Measurements from ENCODE around the gene TMPRSS6.

Gene TMPRSS6

GRCh38 chr22:37063431-37064420 is 45.8 kb downstream of the TMPRSS6 start:
- FAIRE-seq, result no peak

- FAIRE-seq, result no peak
Observed at GRCh38 chr22:37062702-37063381, 46.7 kb downstream of the TMPRSS6 start.

- no peak for FAIRE-seq
Observed at GRCh38 chr22:37062376-37062675, 47.2 kb downstream of the TMPRSS6 start.

GRCh38 chr22:37061611-37062375 is 47.7 kb downstream of the TMPRSS6 start:
- FAIRE-seq, result no peak

- FAIRE-seq, result no peak
Observed at GRCh38 chr22:37060801-37061610, 48.5 kb downstream of the TMPRSS6 start.

- FAIRE-seq, result no peak
Observed at GRCh38 chr22:37059876-37060449, 49.5 kb downstream of the TMPRSS6 start.

GRCh38 chr22:37058917-37059701 is 50.4 kb downstream of the TMPRSS6 start:
- FAIRE-seq, result no peak

- no peak for FAIRE-seq
Observed at GRCh38 chr22:37057796-37058510, 51.6 kb downstream of the TMPRSS6 start.

GRCh38 chr22:37057226-37057625 is 52.3 kb downstream of the TMPRSS6 start:
- FAIRE-seq, result no peak

GRCh38 chr22:37056246-37056645 is 53.3 kb downstream of the TMPRSS6 start:
- no peak for FAIRE-seq

GRCh38 chr22:37054600-37055365 is 54.7 kb downstream of the TMPRSS6 start:
- no peak for FAIRE-seq

- no peak for FAIRE-seq
Observed at GRCh38 chr22:37054056-37054395, 55.5 kb downstream of the TMPRSS6 start.

- no peak for FAIRE-seq
Observed at GRCh38 chr22:37053310-37054055, 56.0 kb downstream of the TMPRSS6 start.

GRCh38 chr22:37052386-37053309 is 56.9 kb downstream of the TMPRSS6 start:
- FAIRE-seq, result no peak

- FAIRE-seq, result no peak
Observed at GRCh38 chr22:37051391-37052385, 57.8 kb downstream of the TMPRSS6 start, which contains the start of gene KCTD17. KCTD17 (plus strand) TSS chr22:37051742; CDS start chr22:37051761, 19 bp downstream.

GRCh38 chr22:37050913-37051312 is 58.6 kb downstream of the TMPRSS6 start:
- FAIRE-seq, result no peak

Measured in endometrium (tissue), 2 donors.